SK-N-SH treated with all-trans-retinoic acid at 6 μM for 48 hours (cell line): ENCODE measurements around the gene SMIM29.

Experiments
- ATAC-seq: fragments of 200-7000 bp; cut with Tn5 transposase; 3 replicates; pipeline ENCODE4 v1.9.1; 2020; ENCODE audit warnings: mild to moderate bottlenecking, moderate library complexity
- ARNTL ChIP-seq: fragments of 450-650 bp; formaldehyde crosslinking; IDR thresholded peaks from 2 replicates; pipeline ENCODE4 v1.5.0; 2020; ENCODE audit warnings: low read depth, mild to moderate bottlenecking, moderate library complexity, borderline replicate concordance
- CSDC2 ChIP-seq: fragments of 250-450 bp; sonication (Bioruptor Pico); IDR thresholded peaks from 2 replicates; pipeline ENCODE4 v1.5.0; 2020; ENCODE audit warnings: mild to moderate bottlenecking, moderate library complexity
- ESRRG ChIP-seq: fragments of 250-450 bp; sonication (Bioruptor Pico); IDR thresholded peaks from 2 replicates; pipeline ENCODE4 v1.6.1; 2021; ENCODE audit warnings: mild to moderate bottlenecking
- GLIS3 ChIP-seq: fragments of 250-450 bp; sonication (Bioruptor Pico); IDR thresholded peaks from 2 replicates; pipeline ENCODE4 v1.5.0; 2020; ENCODE audit warnings: mild to moderate bottlenecking, moderate library complexity
- ISL1 ChIP-seq: fragments of 250-450 bp; sonication (Bioruptor Pico); IDR thresholded peaks from 2 replicates; pipeline ENCODE4 v2.1.2; 2022; ENCODE audit warnings: mild to moderate bottlenecking, moderate library complexity
- OSR1 ChIP-seq: fragments of 250-450 bp; sonication (Bioruptor Pico); IDR thresholded peaks from 2 replicates; pipeline ENCODE4 v1.8.0; 2022; ENCODE audit warnings: moderate library complexity, mild to moderate bottlenecking, inconsistent platforms
- SNAI2 ChIP-seq: fragments of 250-450 bp; sonication (Bioruptor Pico); IDR thresholded peaks from 2 replicates; pipeline ENCODE4 v1.5.0; 2020; ENCODE audit warnings: mild to moderate bottlenecking, moderate library complexity
- TCF4 ChIP-seq: fragments of 250-450 bp; sonication (Bioruptor Pico); IDR thresholded peaks from 2 replicates; pipeline ENCODE4 v1.8.0; 2021; ENCODE audit warnings: mild to moderate bottlenecking, moderate library complexity, borderline replicate concordance
- TOX ChIP-seq: fragments of 250-450 bp; sonication (Bioruptor Pico); IDR thresholded peaks from 2 replicates; pipeline ENCODE4 v1.8.0; 2021; ENCODE audit warnings: mild to moderate bottlenecking, moderate library complexity, borderline replicate concordance
- TSHZ2 ChIP-seq: fragments of 250-450 bp; sonication (Bioruptor Pico); IDR thresholded peaks from 2 replicates; pipeline ENCODE4 v1.5.0; 2020; ENCODE audit warnings: mild to moderate bottlenecking, moderate library complexity
- ZC3H10 ChIP-seq: fragments of 250-450 bp; sonication (Bioruptor Pico); IDR thresholded peaks from 2 replicates; pipeline ENCODE4 v1.5.1; 2021; ENCODE audit warnings: mild to moderate bottlenecking, moderate library complexity
- ZFP3 ChIP-seq: fragments of 250-450 bp; sonication (Bioruptor Pico); IDR thresholded peaks from 2 replicates; pipeline ENCODE4 v1.5.0; 2020; ENCODE audit warnings: mild to moderate bottlenecking, moderate library complexity
- ZFP30 ChIP-seq: fragments of 450-650 bp; formaldehyde crosslinking; IDR thresholded peaks from 2 replicates; pipeline ENCODE4 v1.5.0; 2022; ENCODE audit warnings: mild to moderate bottlenecking, moderate library complexity
- ZNF565 ChIP-seq: fragments of 450-650 bp; formaldehyde crosslinking; conservative IDR thresholded peaks from 2 replicates; pipeline ENCODE4 v1.5.0; 2020; ENCODE audit warnings: low read depth, mild to moderate bottlenecking, moderate library complexity
- ZNF70 ChIP-seq: fragments of 450-650 bp; formaldehyde crosslinking; IDR thresholded peaks from 2 replicates; pipeline ENCODE4 v1.5.0; 2020; ENCODE audit warnings: mild to moderate bottlenecking, moderate library complexity
- ZNF8 ChIP-seq: fragments of 450-650 bp; formaldehyde crosslinking; IDR thresholded peaks from 2 replicates; pipeline ENCODE4 v1.5.0; 2020; ENCODE audit warnings: mild to moderate bottlenecking, moderate library complexity
- TF ChIP-seq, protein P1 (sequence below): fragments of 250-450 bp; sonication (Bioruptor Pico); IDR thresholded peaks from 2 replicates; pipeline ENCODE4 v1.5.1; 2020; ENCODE audit warnings: low read depth, mild to moderate bottlenecking, moderate library complexity
- TF ChIP-seq, protein P2 (sequence below): fragments of 250-450 bp; sonication (Bioruptor Pico); IDR thresholded peaks from 2 replicates; pipeline ENCODE4 v1.8.0; 2021; ENCODE audit warnings: low read depth, mild to moderate bottlenecking, moderate library complexity, borderline replicate concordance
- TF ChIP-seq, protein P3 (sequence below): fragments of 250-450 bp; sonication (Bioruptor Pico); IDR thresholded peaks from 2 replicates; pipeline ENCODE4 v1.5.1; 2021; ENCODE audit warnings: mild to moderate bottlenecking, moderate library complexity

Gene SMIM29

GRCh38 chr6:34248198-34248726, 544 bp downstream of the SMIM29 start:
- TF ChIP-seq ESRRG (CRISPR knock-in tag), result no peak
- TF ChIP-seq, protein P1, sequence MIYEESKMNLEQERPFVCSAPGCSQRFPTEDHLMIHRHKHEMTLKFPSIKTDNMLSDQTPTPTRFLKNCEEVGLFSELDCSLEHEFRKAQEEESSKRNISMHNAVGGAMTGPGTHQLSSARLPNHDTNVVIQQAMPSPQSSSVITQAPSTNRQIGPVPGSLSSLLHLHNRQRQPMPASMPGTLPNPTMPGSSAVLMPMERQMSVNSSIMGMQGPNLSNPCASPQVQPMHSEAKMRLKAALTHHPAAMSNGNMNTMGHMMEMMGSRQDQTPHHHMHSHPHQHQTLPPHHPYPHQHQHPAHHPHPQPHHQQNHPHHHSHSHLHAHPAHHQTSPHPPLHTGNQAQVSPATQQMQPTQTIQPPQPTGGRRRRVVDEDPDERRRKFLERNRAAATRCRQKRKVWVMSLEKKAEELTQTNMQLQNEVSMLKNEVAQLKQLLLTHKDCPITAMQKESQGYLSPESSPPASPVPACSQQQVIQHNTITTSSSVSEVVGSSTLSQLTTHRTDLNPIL (CRISPR knock-in tag), result no peak
- no peak for TF ChIP-seq TOX
- TF ChIP-seq ARNTL, result no peak
- TF ChIP-seq ZNF70, result no peak
- no peak for TF ChIP-seq ZNF565 (CRISPR knock-in tag)
- TF ChIP-seq ZC3H10, result no peak
- TF ChIP-seq ZFP3 (CRISPR knock-in tag), result no peak
- no peak for TF ChIP-seq ISL1 (CRISPR knock-in tag)
- no peak for TF ChIP-seq TSHZ2 (CRISPR knock-in tag)
- TF ChIP-seq, protein P2, sequence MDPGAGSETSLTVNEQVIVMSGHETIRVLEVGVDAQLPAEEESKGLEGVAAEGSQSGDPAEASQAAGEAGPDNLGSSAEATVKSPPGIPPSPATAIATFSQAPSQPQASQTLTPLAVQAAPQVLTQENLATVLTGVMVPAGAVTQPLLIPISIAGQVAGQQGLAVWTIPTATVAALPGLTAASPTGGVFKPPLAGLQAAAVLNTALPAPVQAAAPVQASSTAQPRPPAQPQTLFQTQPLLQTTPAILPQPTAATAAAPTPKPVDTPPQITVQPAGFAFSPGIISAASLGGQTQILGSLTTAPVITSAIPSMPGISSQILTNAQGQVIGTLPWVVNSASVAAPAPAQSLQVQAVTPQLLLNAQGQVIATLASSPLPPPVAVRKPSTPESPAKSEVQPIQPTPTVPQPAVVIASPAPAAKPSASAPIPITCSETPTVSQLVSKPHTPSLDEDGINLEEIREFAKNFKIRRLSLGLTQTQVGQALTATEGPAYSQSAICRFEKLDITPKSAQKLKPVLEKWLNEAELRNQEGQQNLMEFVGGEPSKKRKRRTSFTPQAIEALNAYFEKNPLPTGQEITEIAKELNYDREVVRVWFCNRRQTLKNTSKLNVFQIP (CRISPR knock-in tag), result no peak
- no peak for TF ChIP-seq OSR1 (CRISPR knock-in tag)
- TF ChIP-seq ZNF8 (CRISPR knock-in tag), result no peak
- peak; percentile 29 for ATAC-seq

DNA sequence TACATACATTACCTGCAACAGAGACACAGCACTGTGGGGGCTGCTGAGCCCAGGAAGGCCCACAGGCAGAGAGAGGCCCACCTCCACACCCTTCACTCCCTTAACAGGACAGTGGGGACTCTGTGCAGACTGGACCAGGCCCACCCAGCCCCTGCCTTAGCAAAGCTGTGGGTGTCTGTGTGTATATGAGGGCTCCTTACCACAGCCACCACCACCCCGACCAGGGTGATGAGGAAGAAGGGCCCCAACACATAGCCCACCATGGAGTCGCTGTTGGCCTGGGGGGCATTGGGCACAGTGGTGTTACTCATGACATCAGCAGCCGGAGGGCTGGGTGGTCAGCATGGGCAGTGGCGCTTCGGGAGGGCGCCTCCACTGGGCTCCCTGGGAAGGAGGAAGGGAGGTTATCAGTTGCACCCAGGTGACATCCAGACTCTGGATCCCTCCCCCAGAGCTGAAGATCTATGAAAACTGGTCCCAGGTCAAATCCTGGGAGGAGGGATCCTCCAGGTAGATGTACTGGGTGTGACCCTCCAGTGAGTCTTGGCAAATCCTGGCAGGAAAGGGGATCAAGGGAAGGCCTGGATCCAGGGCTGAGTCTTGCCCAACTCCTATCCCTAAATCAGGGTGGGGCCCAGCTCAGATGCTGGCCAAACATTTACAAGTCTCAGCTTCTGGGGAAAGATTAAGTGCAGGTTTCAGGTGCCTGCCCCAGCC, 1.2 kb downstream of the SMIM29 start:
- ATAC-seq, result no peak
- TF ChIP-seq ESRRG (CRISPR knock-in tag) (no peak), CSDC2 (no peak), OSR1 (CRISPR knock-in tag) (no peak)
- TF ChIP-seq, all 23 proteins: peak for 0

- no peak for TF ChIP-seq ISL1 (CRISPR knock-in tag)
- TF ChIP-seq, protein P3, sequence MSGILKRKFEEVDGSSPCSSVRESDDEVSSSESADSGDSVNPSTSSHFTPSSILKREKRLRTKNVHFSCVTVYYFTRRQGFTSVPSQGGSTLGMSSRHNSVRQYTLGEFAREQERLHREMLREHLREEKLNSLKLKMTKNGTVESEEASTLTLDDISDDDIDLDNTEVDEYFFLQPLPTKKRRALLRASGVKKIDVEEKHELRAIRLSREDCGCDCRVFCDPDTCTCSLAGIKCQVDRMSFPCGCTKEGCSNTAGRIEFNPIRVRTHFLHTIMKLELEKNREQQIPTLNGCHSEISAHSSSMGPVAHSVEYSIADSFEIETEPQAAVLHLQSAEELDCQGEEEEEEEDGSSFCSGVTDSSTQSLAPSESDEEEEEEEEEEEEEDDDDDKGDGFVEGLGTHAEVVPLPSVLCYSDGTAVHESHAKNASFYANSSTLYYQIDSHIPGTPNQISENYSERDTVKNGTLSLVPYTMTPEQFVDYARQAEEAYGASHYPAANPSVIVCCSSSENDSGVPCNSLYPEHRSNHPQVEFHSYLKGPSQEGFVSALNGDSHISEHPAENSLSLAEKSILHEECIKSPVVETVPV (CRISPR knock-in tag), result 0 out of 2 replicates have a peak, but pooled peaks have one; percentile 28
- peak; percentile 45; the same call in 1 of the 2 replicates for TF ChIP-seq TCF4 (CRISPR knock-in tag)
- ATAC-seq, result no peak
Measured at GRCh38 chr6:34246563-34247391, 2.0 kb downstream of the SMIM29 start.

- no peak for ATAC-seq
- no peak for TF ChIP-seq ZFP3 (CRISPR knock-in tag)
- TF ChIP-seq ZFP30 (CRISPR knock-in tag), result no peak
- TF ChIP-seq ZNF565 (CRISPR knock-in tag), result no peak
- no peak for TF ChIP-seq ISL1 (CRISPR knock-in tag)
- no peak for TF ChIP-seq SNAI2 (CRISPR knock-in tag)
- no peak for TF ChIP-seq ARNTL
- TF ChIP-seq, protein P2 (CRISPR knock-in tag), result no peak
- TF ChIP-seq TCF4 (CRISPR knock-in tag), result no peak
- TF ChIP-seq, protein P3 (CRISPR knock-in tag), result no peak
- TF ChIP-seq, protein P1 (CRISPR knock-in tag), result no peak
- TF ChIP-seq GLIS3 (CRISPR knock-in tag), result no peak
- TF ChIP-seq TOX, result no peak
Measured at GRCh38 chr6:34246249-34246562, 2.6 kb downstream of the SMIM29 start.
